ENCODE measurements around the gene MBL2.

MBL2 gene

DNA sequence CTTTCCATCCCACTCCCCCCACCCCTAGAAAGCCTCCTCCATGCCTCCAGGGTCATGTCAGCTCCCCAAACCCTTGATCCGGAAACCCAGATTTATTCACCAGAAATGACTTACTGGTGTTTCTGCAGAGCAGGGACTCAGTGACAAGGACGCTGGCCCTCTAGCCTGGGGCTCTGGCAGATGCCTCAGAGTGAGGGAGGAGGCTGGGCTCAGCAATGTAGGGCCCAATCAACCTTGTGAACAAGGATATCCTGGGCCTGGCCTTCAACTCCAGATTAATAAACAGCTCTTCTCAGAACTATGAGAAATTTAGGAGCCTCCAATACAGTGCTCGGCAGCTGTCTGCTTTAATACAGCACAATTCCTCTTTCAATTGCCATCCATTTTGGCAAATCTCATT, at the start of gene MBL2:
Gene MBL2 (minus strand): TSS at position 162 of the 400 bp plus-strand sequence. CDS start 1,149 bp downstream, outside the sequence.
- no peak for DNase-seq (ENCODE audit: low read depth)

DNA sequence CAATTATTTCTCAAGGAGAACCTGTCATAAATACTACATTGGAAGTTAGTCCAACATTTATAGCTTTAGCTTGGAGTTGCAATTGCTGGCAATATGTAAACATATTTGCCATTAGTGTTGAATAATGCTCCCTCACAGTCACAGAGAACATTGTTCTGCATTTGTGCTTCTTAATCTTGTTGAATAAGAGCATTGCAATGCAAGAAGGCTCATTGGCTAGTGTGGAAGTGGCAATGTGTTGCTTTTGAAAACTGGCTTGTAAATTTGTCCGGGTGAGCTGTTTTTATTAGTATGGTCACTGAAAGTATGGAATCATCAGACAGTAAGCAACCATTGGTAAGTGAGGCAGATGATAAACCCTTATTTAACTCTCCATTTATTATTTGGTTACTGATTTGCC, 47.7 kb upstream of the MBL2 start:
- DNase-seq (ENCODE audit: low read depth): no peak

DNA sequence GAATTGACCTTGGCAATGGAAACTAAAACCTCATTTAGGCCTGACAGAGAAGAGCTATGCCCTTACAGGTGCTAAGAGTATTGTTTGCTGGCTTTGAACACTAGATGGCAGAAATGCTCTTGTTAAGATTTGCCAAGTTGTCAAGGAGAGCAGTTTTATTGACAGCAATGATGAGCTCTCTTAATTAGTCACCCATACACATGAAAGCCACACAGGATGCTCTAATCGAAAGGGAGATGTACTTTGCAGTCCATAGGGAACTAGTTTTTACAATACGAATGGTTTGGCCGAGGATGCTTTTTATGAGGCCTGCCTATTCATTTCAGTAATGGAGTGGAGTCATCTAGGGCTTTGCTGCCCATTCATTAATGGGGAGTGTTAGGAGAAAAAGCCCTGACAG, 45.4 kb upstream of the MBL2 start:
- DNase-seq (ENCODE audit: low read depth): no peak

- DNase-seq (ENCODE audit: low read depth): no peak
Measured at GRCh38 chr10:52814506-52814905, 41.9 kb upstream of the MBL2 start.

GRCh38 chr10:52811776-52812175, 39.2 kb upstream of the MBL2 start:
- DNase-seq (ENCODE audit: low read depth): no peak

GRCh38 chr10:52810761-52811160, 38.2 kb upstream of the MBL2 start:
- DNase-seq (ENCODE audit: low read depth): no peak

DNA sequence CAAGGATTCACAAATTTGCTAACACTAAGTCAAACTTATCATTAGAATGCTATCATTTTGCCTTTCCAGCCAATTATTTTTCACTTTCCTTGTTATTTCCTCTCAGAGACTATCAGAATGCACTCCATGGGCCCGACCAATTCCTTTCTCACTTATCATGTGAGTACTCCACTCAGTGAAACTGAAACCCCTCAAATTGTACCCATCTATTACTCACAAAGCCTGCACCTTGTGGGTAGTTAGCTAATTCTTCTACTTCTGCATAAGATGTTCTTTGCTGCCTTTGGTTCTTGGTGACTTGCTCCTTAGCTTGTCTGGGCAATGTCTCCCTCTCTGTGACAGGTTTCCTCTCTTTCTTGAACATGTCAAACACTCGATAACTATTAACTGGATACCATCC, 35.2 kb upstream of the MBL2 start:
- DNase-seq (ENCODE audit: low read depth): no peak

- DNase-seq (ENCODE audit: low read depth): no peak
Measured at GRCh38 chr10:52805414-52806285, 33.1 kb upstream of the MBL2 start.

- no peak for DNase-seq (ENCODE audit: low read depth)
Measured at GRCh38 chr10:52801947-52802346, 29.4 kb upstream of the MBL2 start.

DNA sequence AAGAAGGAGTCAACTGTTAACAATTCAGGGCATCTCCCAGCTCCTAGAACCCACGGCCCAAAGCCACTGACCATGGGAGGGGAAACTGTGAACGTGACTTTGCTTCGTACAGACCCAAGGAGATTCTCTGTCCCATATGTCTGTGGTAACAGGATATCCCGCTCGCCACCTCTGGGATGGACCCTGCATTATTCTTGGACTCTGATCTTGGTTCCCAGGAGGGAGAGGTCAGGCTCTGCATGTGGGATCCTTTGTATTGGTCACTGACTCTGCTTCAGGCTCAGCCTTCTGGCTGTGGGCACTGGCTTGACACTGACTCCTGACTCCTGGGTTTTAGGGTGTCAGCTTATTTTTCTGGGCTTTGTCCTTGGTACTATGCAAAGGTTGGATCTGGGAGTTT, 13.5 kb upstream of the MBL2 start:
- no peak for DNase-seq (ENCODE audit: low read depth)

DNA sequence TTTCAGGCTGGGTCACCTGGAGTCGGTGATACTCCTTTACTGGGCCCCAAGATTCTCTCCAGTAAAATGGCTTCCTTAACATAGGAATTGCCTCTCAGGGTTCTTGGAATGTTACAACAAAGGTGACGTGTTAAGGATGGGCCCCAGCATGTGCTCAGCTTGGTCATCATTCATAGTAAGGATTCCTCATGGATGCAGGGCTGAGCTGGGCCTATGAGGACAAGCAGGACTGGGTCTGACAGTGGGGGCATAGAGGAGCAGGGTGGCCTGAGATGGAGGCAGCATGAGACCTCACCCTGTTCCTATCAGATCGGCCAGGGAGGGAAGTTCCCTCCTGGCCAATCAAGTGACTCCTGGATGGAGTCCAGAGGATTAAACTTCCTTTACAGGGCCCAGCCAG, 12.8 kb upstream of the MBL2 start:
- no peak for DNase-seq (ENCODE audit: low read depth)

DNA sequence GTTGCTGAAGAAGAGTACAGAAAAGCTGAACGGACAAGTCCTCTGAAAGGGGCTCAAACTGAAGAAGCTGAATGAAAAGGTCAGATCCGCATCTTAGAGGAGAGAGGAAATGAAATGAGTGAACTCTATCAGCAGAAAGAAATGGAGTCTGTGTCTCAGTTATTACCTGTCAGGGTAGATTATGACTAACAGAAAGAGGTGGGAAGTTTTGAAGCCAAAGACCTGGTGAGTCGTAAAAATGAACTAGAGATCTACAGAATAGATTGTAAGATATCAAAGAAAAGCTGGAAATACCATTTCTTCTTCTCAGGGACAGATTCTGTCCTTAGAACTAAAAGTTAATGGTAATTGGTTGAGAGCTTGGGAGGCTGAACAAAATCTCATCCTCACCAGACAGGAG, 11.1 kb upstream of the MBL2 start:
- no peak for DNase-seq (ENCODE audit: low read depth)

DNA sequence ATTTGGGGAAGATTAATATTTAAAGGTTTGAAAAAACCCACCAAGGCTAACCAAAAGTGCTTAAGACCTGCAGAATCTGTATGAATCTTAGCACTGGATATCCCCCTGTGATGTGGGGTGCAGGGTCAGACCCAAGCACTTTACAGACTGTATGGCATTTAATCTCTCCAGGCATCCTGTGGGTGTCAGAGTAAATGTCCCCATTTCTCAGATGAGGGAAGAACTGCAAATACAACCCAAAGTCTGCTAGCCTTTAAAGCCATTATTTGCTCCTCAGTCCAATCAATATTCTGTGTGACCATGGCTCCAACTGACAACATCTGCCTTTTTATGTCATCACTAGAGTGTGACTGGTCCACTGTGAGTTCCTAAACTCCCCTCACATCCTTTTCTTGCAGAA, 10.0 kb upstream of the MBL2 start:
- no peak for DNase-seq (ENCODE audit: low read depth)

DNA sequence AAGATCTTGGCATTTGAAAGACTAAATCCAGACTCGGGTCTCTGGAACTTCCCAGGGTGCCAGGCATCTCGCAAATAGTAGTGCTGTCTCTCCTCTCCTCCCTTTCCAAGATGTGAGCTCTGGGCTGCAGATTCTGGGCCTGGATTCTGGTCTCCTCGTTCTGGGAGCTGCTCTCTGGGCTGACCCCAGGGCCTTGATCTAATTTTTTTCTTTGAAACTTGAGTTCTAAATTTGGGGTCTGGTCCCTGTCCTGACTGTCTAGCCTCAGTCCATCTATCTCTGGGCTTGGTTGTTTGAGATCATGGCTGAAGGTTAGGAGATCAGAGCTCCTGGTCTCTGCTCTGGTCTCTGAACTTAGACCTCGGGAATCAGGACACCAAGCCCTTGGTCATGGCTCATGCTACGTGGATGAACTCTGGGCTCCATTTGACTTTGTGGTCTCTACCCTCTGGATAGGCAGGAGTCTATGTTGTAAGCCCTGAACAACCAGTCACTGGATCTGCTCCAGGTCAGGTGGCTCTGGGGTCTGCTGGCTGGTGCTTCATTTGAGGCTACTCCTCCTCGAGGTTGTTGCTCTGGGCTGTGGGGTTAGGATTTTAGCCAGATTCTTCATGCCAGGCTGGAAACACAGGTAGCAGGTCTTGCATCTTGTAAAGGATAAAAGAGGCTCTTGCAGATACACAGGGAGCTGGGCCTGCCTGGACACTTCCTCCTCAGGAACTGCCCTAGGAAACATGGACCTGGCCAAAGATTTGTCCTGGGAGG, 8.0 kb upstream of the MBL2 start:
- no peak for DNase-seq (ENCODE audit: low read depth)

GRCh38 chr10:52779541-52780390, 7.2 kb upstream of the MBL2 start:
- no peak for DNase-seq (ENCODE audit: low read depth)

GRCh38 chr10:52778511-52779392, 6.2 kb upstream of the MBL2 start:
- DNase-seq (ENCODE audit: low read depth): no peak

DNA sequence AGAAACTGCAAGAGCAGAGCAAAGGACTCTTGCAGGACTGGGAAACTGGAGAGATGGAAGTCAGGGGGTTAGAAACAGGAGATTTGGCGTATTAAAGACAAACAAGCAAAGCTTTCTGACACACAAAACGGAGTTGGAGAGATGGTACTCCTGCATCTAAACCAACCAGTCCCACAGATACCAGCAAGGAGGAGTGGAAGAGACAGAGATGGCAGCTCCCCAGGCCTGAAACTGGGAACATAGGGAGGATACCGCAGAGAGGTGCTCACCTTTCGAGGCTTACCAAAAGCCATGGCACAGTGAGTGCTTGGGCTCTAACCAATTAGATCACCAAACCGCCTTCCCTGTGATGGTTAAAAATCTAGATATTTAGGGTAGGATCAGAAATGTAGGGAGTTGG, 4.8 kb upstream of the MBL2 start:
- no peak for DNase-seq (ENCODE audit: low read depth)

GRCh38 chr10:52776471-52776903, 3.9 kb upstream of the MBL2 start:
- no peak for DNase-seq (ENCODE audit: low read depth)

DNA sequence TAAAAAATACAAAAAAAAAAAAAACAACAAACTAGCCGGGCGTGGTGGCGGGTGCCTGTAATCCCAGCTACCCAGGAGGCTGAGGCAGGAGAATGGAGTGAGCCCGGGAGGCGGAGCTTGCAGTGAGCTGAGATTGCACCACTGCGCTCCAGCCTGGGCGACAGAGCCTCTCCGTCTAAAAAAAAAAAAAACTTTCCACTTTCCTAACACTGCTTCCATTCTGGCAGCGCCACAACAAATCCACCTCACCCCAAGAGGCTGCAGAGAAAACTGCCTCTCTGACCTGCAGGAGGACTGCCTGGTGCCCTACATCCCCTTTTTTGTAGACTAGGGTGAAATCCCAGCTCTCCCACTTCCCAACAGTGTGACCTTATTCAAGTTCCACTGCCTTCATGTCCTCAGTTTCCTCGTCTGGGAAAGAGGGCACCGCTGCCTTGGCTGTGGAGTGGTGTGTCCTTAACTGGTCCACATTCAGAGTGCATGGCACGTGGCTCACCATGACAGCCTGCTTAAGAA, 2.6 kb upstream of the MBL2 start:
- DNase-seq (ENCODE audit: low read depth): no peak

- DNase-seq (ENCODE audit: low read depth): no peak
Measured at GRCh38 chr10:52774600-52775106, 2.1 kb upstream of the MBL2 start.

- no peak for DNase-seq (ENCODE audit: low read depth)
Measured at GRCh38 chr10:52774182-52774581, 1.6 kb upstream of the MBL2 start.
